Measurements from ENCODE around the gene HCLS1.
"Not testable (repeated sequence)": the region's sequence is repeated elsewhere in the genome, so short reads cannot be mapped to it uniquely, and the experiment has no call there.

The HCLS1 gene

DNA sequence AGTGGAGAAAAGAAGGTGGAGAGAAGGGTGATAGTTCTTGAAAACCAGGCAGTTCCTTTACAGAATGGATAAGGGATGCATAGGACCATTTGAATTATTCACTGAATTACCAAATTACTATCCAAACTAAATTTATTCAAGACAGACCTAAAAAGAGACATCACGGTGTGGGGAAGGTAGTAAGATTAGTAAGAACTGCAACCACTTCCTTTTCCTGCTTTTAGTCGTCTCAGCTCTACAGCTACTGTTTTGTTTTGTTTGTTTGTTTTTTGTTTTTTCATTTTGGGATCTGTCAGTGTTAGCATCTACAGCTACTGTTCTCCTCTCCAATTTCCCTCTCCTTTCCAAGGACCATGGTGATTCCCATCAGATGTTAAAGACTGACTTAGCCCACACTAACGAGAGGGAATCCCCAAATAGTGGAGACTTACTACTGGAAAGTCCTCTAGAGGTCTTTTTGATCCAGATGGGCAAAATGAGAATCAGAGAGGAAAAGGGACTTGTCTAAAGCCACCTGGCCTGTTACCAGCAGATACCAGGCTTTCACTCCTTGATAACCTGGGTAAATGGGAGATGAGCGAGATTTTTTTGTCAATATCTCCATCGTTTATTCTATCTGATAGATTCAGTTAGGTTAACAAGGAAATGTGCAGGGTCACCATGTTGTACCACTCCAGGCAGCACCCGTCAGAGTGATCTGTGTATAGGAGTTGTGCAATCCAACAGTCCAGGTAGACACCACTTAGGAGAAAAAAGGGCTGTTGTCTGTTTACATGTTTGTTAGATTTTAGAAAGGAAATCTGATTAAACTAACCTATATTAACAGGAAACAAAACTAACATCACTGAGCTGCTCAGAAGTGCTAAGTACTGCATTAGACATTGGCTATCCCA is 6.0 kb downstream of the HCLS1 start:
- no peak for DNase-seq

DNA sequence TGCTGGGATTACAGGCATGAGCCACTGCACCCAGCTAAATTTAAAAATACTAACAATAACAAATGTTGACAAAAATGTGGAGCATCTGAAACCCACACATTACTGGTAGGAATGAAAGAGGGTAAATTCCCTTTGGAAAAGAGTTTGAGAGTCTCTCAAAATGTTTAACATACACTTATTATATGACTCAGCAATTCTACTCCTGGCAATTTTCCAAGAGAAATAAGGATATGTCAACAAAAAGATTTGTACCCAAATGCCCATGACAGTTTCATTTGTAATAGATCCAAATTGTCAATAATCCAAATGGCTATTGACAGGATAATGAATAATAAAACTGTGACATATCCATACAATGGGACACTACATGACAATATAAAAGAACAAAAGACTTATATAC is 9.0 kb downstream of the HCLS1 start:
- DNase-seq, result no peak

- DNase-seq, result no peak
Observed at GRCh38 chr3:121649645-121650044, 11.1 kb downstream of the HCLS1 start.

GRCh38 chr3:121648219-121648958 is 12.3 kb downstream of the HCLS1 start:
- no peak for DNase-seq

DNA sequence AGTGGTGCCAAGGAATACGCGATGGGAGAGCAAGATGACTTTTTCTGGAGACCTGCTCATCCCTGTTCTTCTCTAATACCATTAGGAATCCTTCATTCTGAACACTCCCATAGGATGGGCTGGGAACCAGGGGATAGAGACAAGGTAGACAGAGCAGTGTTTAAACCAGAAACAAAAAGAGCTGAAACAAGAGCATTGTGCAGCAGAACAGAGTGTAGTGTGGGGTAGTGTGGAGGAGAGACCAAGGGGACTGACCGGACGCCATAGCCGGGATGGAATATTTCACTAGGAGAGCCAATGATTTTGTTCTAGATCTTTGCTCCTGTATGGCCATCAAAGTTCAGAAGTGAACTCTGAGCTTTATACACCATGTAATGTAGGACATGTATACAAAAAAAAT is 15.6 kb downstream of the HCLS1 start:
- no peak for DNase-seq

DNA sequence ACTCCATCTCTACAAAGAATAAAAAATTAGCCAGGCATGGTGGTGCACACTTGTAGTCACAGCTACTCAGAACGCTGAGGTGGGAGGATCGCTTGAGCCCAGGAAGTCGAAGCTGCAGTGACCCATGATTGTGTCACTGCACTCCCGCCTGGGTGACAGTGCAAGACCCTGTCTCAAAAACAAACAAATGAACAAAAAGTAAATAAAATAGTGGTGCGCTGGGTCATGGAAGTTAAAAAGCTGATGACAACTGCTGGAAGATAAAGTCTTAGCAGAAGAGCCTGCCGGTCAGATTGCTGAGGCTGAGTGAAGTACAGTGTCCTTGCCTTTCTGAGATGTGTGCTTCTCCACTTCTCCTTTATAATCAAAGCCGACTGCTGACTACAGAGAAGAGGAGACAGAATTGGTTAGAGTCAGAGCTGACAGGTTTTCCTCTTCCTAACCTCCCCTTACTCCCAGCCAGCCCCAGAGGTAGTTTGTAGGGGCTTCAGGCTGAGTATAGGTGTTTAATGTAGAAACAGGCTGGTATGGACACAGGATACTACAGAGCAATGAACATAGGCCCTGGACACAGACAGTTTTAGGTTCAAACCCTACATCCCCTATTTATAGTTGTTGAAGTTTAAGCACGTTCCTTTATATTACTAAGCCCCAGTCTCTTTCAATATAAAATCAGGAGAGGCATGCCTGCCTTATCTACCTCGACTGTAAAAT is 17.9 kb downstream of the HCLS1 start:
- DNase-seq, result no peak

GRCh38 chr3:121641127-121641526 is 19.6 kb downstream of the HCLS1 start:
- DNase-seq, result no peak

GRCh38 chr3:121637922-121638321 is 22.8 kb downstream of the HCLS1 start:
- no peak for DNase-seq

- no peak for DNase-seq
Observed at GRCh38 chr3:121630355-121630754, 30.3 kb downstream of the HCLS1 start.

DNA sequence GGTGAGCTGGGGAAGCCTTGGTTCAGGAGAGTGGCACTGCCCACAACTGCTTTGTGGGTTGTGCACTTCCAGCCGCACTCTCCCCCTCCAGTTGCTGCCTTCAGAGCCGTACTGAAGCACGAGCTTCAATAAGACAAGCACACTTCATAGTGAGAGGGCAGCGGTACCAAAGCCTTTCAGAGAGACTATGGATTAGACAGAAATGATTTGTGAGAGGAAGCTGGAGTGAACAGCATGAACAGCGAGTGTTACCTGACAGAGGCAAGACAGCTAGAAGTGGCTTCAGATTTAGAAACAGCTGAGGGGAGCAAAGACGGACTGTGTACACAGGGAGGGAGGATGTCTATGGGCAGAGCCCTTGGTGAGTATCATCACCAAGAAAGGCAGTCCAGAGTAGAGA is 31.1 kb downstream of the HCLS1 start:
- DNase-seq, result no peak

DNA sequence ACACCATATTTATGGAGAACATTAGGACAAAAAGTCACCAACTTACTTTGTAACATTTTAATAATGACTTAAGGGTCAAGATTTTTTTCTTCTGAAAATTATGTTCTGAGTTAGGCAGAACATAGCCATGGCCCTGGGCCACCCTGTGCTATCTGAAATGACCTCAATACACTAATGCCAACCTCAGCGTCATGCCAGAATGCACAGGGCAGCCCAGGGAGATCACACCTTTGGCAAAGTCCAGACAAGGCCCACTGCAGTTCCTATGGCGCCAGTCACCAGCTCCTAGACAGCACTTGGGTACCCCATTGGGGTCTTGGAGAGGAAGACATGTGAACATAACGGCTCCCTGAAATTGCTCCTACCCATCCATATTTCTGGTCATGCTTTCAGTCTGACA is 33.1 kb downstream of the HCLS1 start:
- no peak for DNase-seq

GRCh38 chr3:121627211-121627610 is 33.5 kb downstream of the HCLS1 start:
- DNase-seq, result no peak

- DNase-seq, result no peak
Observed at GRCh38 chr3:121626495-121626894, 34.2 kb downstream of the HCLS1 start.

DNA sequence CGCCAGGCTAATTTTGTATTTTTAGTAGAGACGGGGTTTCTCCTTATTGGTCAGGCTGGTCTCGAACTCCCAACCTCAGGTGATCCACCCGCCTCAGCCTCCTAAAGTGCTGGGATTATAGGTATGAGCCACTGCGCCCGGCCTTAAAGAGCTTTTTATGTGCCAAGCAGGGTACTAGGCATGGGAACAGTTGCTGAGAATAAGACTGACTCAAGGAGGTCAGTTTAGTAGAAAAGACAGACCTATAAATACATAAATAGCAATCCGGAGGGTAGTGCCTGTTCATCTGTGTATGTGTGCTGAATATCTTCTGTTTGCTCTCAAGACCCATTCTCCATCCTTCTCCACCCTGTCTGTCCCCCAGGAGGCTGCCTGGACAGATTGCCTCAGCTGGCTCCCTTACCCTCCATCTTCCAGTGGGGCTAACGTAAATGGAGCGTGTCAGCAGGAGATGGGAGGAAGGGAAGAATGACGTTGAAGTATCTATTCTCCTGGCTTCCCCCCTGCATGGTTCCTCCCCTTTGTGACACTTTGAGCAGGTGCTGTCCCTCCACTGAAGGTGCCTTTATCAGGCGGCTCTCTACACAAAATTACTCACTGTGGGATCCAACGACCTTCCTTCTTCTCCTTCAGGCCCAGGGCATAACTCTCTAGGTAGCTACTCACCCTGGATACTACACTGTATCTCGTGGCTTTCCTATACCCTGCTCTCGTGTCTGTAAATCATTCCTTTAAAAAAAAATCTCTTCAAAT is 36.4 kb downstream of the HCLS1 start:
- no peak for DNase-seq

DNA sequence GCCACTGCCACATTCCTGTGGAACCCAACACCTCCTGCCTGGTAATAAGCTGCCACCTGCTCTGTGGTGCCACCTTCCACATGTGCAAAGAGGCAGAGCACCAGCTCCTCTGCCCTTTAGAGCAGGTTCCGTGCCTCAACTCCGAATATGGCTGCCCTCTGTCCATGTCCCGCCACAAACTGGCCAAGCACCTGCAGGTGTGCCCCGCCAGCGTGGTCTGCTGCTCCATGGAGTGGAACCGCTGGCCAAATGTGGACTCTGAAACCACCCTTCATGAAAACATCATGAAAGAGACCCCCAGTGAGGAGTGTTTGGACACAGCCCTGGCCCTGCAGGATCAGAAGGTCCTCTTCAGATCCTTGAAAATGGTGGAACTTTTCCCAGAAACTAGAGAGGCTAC is 39.2 kb downstream of the HCLS1 start:
- no peak for DNase-seq

DNA sequence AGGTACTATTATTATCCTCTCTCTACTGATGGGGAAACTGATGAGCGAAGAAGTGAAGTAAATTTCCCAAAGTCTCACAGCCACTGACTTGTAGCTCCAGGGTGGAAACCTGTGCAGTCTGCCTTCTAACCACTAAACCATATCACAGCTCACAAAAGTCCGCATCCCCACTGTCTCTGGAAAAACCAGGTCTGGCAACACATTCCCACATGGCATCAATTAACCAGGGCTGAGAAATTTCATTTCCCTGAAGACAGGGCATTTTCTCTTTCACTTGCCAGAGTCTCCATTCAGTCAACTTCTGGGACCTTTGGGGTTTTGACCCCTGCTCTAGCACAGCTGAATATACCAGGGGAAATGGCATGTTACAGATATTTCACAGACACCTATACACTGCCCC is 41.0 kb downstream of the HCLS1 start:
- no peak for DNase-seq

DNA sequence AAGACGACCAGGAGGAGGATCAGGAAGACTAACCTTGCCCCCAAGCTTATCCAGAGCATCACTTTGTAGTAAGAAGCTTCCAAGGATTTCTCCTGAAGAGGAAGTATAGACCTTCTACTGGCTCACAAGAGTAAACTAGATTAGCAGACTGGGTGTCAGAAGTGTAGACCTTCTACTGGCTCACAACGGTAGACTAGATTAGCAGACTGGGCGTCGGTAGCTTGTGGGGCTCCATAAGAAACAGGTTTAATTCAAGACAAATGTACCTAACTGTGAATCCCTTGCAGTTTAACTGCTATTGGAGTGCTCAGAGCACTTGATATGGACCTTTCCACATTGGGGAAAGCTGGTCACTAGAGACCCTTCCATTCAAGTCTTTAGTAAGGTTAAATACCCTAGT is 54.6 kb downstream of the HCLS1 start:
- no peak for DNase-seq

DNA sequence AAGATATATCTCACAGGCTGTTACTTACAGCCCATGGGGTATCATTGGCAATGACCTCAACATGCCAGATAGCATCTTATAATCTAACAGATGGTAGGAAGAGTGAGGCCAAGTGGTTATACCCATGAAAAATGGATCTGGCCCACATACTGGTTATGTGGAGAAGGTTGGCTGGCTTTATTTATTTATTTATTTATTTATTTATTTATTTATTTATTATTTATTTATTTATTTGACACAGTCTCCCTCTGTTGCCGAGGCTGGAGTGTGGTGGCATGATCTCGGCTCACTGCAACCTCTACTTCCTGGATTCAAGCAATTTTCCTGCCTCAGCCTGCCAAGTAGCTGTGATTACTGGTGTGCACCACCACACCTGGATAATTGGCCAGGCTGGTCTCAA is 55.9 kb downstream of the HCLS1 start:
- no peak for DNase-seq

GRCh38 chr3:121601212-121601812 is 59.4 kb downstream of the HCLS1 start:
- DNase-seq, result no peak

- DNase-seq, result not testable (repeated sequence)
Observed at GRCh38 chr3:121599900-121600299, 60.8 kb downstream of the HCLS1 start.

DNA sequence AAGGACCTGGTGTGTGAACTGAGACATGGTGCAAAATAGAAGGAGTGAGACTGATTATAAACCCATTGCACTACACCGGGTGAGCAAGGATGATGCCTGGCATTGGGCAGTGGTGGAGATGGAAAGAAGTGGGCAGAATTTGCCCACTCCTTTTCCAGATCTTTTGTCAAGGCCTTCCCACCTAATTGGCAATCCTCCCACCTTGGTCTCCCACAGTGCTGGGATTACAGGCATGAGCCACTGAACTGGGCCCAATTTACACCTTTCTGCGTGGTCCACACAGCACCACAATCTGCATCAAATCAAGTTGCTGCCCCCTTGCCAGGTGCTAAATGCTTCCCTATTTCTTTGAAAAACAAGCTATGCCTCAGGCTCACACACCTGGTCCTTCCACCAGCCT is 62.1 kb downstream of the HCLS1 start:
- DNase-seq, result no peak

GRCh38 chr3:121595765-121596406 is 64.8 kb downstream of the HCLS1 start:
- no peak for DNase-seq
